Measurements from ENCODE around the gene FAM222B.
"Not testable (repeated sequence)": the region's sequence is repeated elsewhere in the genome, so short reads cannot be mapped to it uniquely, and the experiment has no call there.

Gene FAM222B

DNA sequence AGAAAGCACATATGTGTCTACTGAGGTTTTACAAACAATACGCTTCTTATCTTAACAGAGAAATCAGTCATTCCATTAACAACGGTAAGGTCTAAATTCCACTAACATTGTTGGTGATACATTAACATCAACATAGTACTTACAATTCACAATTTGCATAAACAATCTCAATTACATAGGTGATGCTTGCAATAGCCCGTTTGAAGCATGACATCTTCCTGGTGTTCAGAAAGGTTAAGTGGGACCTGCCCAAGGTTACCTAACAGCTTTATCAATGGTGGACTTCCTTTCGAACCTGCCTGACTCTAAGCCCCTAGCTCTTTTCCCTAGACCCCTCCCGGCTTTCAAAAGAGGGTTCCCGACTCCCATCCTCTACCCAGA, 699 bp downstream of the FAM222B start:
- DNase-seq (ENCODE audit: low spot score): peak; percentile 23

DNA sequence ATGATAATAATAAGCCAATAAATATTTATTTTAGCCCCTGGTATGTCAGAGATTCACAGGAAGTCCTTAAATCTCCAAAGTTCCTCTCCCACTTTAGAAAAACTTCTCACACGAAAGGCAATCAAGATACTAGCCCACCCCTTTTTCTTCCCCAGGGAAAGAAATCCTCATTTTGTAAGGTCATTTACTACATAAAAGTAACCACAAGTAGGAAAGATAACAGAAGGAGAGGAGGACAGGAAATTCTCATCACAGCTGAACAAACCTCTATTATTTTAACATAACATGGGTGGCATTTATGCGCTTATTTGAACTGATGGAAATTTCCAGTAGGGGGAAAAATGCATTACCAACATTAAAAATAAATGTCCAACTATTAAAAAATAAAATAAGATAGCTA, 3.4 kb downstream of the FAM222B start:
- no peak for DNase-seq (ENCODE audit: low spot score)

DNA sequence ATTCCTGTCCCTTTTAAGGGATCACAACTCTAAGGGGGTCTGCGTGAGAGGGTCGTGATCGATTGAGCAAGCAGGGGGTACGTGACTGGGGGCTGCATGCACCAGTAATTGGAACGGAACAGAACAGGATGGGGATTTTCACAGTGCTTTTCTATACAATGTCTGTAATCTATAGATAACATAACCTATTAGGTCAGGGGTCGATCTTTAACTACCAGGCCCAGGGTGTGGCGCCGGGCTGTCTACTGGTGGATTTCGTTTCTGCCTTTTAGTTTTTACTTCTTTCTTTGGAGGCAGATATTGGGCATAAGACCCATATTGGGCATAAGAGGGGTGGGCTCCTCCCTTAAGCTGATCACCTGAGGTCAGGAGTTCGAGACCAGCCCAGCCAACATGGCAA, 6.0 kb downstream of the FAM222B start:
- not testable (repeated sequence) for DNase-seq (ENCODE audit: low spot score)

DNA sequence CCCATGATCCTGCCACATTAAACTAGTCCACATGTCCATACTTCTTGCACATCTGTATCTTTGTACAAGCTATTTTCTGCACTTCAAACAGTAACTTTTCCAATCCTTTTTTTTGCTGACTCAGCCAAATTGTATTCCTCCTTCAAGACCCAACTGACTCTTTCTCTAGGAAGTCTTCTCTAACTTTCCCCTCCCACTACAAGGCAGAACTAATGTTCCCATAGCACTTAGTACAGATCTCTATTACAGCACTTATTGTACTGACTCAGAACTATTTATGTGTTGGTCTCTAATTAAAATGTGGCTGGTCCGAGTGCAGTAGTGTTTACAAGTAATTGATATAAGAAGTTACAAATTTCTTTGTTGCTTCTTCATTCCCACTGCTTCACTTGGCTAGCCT, 8.2 kb downstream of the FAM222B start:
- DNase-seq (ENCODE audit: low spot score): no peak

DNA sequence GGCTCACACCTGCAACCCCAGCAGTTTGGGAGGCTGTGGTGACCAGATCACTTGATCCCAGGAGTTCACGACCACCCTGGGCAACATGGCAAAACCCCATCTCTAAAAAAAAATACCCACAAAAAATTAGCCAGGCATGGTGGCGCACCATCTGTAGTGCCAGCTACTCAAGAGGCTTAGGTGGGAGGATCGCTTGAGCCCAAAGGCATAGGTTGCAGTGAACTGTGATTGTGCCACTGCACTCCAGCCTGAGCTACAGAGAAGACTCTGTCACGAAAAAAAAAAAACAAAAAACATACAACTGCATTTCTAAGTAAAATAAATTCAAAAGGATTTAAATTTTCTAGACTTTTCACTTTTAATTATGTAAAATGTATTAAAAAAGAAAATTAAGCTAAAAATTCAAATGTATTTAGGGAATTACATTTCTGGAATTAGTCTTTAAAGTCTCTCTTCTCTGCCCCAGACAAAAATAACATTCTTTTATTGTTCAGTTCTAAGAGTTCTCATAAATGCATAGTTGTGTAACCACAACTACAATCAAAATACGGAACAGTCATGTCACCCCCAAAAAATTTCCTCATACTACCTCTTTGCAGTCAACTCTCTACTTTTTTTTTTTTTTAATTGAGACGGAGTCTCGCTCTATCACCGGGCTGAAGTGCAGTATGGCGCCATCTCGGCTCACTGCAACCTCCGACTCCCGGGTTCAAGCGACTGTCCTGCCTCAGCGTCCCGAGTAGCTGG, 14.1 kb downstream of the FAM222B start:
- no peak for DNase-seq (ENCODE audit: low spot score)

DNA sequence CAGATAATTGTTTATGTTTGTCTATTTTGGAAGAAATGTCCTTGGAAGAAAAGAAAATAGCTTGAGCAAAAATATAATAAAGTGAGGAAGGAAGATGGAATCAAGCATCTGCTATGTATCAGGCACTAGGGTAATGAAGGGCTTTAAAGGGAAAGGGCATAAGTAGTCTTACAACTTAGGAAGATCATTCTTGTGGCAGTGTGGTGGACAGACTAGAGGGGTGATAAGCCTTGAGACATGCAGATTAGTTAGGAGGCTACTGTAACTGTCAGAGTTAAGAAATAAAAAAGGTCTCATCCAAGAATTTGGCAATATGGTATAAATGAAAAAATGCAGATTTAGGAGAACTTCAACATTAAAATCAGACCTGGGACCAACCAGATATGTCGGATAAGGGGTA, 14.9 kb downstream of the FAM222B start:
- no peak for DNase-seq (ENCODE audit: low spot score)

DNA sequence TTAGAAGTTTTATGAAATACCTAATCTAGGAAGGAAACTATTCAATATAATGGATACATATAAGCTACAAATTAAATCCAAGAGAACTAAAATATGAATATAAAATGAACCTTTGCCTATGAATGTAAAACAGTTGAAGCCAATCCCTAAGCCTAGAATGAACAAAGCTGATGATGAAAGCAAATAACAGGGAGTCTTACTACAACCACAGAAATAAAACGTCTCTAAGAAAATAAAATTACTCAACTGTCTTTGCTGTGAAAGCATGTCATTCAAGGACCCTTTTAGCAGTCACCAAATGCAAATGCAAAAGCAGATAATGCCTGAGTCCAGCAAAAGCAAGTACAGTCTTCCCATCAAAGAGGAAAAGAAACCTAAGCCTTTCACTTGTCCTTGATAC, 23.0 kb downstream of the FAM222B start:
- DNase-seq (ENCODE audit: low spot score): no peak

DNA sequence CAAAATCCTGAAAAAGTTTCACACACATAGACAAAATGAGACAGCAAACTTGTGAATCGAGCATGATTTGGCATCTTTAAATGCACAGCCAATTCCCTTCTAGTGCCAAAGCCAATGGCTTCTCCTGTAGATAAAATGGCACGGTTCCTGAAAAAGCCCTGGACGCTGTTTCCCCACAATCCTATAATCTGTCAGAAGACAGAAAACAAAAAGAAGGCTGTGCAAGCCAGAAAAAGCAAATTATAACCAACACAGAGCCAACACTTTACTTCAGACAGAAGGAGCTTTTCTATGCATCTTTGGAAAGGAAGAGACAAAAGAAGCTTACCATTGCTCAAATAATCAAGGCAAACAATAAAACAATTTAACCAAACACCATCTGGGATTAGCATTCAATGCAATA, 23.8 kb downstream of the FAM222B start:
- no peak for DNase-seq (ENCODE audit: low spot score)

DNA sequence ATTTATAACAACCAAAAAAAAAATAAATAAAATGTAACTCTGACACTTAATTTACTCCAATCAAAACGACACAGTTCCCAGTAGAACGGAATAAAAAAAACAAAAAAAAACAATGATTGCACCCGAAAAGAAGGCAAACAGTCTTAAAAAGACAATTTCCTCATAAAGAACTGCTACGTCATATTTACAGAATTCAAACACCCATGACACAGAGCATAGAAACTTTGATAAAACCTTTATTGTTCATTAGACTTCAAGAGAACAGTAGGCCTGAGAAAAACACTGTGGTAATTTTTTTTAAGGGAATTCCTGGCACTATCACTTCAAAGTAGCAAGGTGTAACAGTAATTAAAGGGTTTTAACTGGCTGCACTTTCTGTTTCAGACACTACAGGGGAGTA, 26.1 kb downstream of the FAM222B start:
- DNase-seq (ENCODE audit: low spot score): no peak

DNA sequence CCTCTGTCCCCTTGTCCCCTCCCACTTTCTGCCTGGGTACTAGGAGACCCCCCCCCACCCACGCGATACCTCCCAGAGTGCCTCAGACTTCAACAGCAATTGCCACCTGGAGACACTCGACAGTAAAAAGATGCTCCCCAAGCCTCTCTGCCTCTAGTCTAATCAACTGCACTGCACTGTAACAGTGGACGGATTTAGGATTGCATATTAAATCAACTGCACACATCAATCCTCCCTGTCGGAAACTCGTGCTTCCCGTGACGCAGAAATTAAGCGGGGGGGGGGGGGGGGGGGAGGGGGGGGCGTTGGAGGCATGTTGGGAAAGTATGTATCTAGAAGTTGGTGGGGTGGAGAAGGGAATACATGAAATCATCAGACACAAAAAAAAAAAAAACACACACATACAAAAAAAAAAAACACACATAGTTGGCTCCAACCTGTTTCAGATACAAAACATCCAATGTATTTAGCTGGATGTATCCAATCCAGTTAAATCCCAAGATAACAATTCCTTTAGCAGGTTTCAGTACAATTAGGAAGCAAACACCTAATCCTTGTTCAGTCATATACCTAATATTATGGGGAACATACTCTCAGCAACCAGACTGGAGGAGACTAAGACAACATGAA, 29.7 kb downstream of the FAM222B start:
- DNase-seq (ENCODE audit: low spot score): no peak

DNA sequence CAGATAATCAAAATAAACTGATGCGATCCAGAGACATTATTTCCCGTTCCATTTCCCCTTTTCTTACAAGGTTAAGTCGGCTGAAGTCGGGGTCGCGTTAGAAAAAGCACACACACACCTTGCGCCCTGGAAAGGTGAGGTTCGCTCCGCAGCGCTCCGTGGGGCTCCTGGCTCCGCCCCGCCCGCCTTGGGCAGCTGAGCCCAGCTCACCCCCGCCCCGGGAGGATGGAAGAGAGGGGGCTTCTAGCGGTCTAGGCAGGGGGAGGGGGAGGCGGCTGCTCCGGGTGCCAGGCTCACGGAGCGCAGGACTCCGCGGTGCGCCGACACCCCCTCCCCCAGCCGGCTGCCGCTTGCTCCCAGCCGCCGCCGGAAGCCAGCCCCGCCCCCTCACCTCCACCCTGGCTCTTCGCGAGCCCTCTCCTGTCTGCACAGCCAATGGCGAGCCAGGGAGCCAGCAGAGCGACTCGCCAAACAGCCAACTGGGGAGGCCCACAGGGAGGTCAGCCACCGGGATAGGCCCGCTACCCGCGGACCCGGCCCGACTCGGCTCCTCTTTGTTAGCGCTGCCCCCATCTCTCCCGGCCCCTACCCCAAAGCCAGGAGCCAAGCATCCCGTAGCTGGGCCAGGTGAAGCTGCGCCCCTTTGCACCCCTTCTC, 30.4 kb downstream of the FAM222B start:
- DNase-seq (ENCODE audit: low spot score): peak; percentile 99

DNA sequence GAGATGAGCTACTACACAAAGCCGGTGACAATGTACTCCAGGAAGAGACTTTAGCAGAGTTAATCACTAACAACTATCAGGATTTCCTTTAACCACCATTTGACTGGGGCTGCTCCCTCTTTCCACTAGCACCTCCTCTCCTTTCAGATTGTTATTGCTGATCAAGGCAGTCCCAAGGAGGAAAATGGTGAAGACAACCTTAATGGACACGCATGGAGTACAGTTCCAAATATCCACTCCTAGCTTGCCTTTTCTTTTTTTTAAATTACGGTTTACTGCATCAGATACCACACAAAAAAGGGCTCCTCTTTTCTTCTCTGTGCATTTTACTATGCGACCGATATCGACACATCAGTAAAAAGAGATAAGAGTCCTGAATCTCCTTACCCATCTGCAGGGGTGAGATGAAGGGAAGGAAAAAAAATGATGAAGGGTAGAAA, 30.9 kb downstream of the FAM222B start:
- DNase-seq (ENCODE audit: low spot score): no peak

DNA sequence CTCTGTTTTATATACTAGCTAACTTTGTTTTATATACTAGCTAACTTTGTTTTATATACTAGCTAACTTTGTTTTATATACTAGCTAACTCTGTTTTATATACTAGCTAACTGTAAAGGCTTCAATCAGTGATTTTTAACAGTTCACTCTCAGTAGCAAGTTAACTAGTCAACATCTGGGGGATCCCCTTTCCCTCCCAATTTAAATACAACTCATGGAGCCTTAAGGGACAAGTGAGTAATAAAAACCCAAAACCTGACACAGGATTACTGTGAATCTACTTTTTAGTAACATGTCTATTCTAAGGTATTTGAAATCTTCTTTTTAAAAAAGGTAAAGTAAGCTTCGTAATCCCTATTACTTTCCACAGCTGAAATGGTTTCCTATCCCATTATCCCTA, 32.2 kb downstream of the FAM222B start:
- no peak for DNase-seq (ENCODE audit: low spot score)

DNA sequence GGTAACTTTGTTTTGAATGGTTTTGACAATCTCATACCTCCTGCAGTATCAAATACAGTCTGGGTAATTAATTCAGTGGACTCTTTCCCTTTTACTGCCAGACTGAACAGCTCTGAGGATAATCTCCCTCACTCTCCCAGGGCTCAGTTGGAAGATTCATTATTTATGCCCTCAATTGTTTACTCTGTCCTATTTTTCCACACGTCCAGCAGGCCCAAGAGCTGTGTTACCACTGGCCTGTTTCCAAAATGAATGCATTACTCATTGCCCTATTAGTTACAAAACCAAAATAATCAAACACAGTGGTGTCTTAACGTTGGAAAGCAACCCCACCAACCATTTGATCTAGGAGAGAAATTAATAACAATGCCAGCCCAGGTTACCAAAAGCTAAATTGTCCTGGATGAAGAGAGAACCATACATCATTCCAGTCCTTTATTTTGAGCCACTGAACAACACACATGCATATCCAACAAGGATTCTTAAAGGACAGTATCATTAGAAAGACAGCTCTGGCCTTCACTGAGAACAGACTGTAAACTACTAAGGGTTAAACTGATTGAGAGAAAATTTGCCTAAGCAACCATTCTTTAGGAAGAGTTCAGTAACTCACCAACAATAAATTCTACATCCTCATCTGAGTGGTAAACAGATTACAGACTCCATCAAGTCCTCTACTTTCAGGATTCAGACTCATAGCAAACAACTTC, 34.5 kb downstream of the FAM222B start:
- DNase-seq (ENCODE audit: low spot score): no peak

DNA sequence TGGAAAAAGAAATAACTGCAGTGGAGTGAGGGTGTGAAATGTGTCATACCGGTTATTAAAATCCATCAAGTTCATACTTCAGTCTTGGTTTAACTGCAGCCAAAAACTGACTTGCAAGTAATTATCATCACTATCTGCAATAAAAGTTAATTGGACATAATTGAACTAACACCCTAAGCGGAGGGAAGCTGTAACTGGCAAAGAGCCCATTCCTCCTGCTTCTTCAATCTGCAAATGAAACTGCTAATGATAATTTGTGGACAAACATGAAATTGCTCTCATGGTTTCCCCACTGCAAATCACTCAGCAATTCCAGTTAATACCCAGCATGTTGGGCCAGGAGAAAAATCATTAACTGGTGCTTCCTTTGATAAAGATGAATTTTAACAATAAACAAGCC, 46.5 kb downstream of the FAM222B start:
- no peak for DNase-seq (ENCODE audit: low spot score)

DNA sequence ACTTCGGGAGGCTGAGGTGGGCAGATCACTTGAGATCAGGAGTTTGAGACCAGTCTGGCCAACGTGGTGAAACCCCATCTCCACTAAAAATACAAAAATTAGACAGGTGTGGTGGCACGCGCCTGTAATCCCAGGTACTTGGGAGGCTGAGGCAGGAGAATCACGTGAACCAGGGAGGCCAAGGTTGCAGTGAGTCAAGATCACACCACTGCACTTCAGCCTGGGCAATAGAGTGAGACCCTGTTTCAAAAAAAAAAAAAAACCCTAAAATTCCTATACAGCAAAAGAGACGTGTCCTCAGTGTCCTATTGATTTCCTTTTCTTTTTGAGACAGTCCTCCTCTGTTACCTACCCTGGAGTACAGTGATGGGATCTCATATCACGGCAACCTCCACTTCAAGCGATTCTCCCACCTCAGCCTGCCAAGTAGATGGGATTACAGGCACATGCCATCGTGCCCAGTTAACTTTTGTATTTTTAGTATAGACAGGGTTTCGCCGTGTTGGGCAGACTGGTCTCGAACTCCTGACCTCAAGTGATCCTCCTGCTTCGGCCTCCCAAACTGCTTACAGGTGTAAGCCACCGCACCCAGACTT, 47.6 kb downstream of the FAM222B start:
- DNase-seq (ENCODE audit: low spot score): not testable (repeated sequence)

DNA sequence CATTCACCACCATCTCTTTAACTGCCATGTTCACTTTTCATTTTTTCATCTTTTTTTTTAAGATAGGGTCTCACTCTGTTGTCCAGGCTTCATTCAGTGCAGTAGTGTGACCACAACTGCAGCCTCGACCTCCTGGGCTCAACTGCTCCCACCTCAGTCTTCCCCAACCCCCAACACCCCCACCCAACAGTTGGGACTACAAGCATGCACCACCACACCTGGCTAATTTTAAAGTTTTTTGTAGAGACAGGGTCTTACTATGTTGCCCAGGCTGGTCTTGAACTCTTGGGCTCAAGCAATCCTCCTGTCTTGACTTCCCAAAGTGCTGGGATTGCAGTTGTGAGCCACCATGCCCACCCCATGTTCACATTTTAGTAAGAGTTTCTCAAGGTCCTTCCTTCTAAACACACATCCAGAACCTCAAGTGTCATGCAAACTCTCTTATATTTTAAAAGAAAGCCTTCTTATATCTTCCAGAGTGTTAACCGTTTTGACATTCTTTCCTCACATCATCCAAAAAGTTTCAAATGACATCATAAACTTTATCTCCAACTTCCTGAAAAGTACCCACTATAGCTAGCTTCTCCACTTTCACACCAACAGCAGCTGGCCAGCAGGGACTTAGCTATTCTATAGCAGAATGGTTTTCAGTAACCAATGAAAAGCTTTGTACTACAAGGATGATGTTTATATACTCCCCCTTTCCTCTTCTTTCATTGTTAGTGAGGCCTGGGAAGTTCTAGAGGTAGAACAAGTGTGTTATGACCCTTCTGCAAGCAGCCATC, 49.5 kb downstream of the FAM222B start:
- DNase-seq (ENCODE audit: low spot score): no peak

DNA sequence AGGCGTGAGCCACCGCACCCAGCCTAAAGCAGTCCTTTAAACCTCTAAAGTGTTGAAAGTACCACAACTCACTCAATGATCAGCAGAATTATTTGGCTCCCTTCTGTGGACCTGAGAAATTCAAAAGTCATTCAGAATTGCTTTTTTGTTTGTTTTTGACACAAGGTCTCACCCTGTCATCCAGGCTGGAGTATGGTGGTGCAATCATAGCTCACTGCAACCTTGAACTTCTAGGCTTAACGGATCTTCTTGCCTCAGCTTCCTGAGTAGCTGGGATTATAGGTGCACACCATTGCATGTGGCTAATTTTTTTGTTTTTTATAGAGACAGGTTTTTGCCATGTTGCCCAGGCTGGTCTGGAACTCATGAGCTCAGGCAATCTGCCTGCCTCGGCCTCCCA, 54.5 kb downstream of the FAM222B start:
- DNase-seq (ENCODE audit: low spot score): no peak

DNA sequence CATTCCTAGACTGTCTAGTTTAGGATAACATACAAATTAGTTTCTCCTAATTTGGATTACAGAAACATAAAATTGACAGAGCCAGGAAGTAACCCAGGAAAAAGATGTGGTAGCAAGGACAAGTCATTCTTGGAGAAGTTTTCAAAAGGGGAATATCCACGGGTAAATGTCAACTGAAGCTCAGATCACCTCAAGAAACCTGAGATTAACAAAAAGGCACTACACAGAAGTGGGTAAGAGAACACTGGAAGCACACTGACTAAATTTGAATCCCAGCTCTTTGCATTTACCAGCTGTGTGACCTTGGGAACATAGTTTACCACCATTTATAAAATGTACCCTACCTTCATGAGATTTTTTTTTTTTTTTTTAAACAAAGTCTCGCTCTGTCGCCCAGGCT, 59.4 kb downstream of the FAM222B start:
- no peak for DNase-seq (ENCODE audit: low spot score)

DNA sequence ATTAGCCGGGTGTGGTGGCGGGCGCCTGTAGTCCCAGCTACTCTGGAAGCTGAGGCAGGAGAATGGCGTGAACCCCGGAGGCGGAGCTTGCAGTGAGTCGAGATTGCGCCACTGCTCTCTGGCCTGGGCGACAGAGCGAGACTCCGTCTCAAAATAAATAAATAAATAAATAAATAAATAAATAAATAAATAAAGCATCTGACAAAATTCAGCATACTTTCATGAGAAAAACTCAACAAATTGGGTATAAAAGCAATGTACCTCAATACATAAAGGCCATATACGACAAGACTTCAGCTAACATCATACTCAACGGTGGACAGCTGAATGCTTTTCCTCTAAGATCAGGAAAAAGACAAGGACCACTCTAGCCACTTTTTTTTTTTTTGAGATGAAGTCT, 63.0 kb downstream of the FAM222B start:
- DNase-seq (ENCODE audit: low spot score): not testable (repeated sequence)

DNA sequence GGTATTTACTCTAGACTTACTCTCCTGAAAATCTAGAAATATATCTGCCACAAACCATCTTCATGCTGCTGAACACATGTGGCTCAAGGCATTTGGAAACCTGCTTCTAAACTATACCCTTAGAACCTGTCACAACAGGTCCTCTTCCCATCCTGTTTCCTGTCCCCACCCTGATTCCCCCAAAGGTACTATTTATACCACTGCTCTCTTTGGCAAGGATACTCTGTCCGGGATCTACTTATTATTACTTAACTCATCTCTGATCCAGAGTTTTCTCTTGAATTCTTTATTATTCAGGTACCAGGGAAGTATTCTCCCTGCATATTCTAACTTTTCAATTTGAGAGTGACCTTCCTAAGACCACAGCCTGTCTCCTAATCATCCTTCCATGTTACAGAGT, 65.4 kb downstream of the FAM222B start:
- no peak for DNase-seq (ENCODE audit: low spot score)

DNA sequence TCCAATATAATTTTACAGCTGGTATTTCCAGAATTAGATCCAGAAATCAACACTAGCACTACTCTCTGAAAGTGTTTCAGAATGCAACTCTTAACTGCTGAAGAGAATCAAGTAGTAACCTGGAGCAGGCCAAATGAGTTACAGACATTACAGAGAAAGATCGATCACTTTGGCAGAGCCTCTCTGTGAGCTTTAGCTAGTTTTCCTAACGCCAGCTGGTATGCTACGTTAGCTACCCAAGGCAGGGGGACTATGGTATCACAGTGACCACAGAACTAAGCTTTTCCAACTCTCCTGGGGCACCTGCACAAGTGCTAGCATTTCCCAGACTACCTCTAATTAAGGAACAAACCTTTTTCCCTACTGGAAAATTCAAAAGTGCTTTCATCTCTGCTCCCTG, 68.4 kb downstream of the FAM222B start:
- DNase-seq (ENCODE audit: low spot score): no peak

All from germinal center (tissue), 1 donor.